GM12878 (cell line): ENCODE results near the gene RABEP2. TPM values are rescaled to one million over a fixed set of nuclear protein-coding genes. Genes with fewer than 3 reads are reported as not detected.

Experiments
- ATAC-seq: fragments of 200-7000 bp; cut with Tn5 transposase; 3 replicates; pipeline ENCODE4 v1.9.1; 2020; ENCODE audit warnings: mild to moderate bottlenecking, moderate library complexity
- BruUV-seq: library from RNA; stranded (reverse); fragments of 400-500 nt; replicated peaks from 2 replicates; lab custom pipeline; 2021; lab: Mats Ljungman, UMichigan
- CTCF ChIA-PET: fragments of 300-600 bp; sonication (Branson Sonifier 250); formaldehyde crosslinking; extraction: SDS; loops from one replicate; lab custom pipeline; 2021; ENCODE audit warnings: inconsistent platforms; lab: Yijun Ruan, JAX
- POLR2A ChIA-PET: fragments of 350-600 bp; formaldehyde crosslinking; extraction: SDS; loops from one replicate; lab custom pipeline; 2021; ENCODE audit warnings: inconsistent platforms; lab: Charles Lee
- RAD21 ChIA-PET: fragments of 300-600 bp; sonication (Branson Sonifier 250); formaldehyde crosslinking; loops from one replicate; lab custom pipeline; 2023; ENCODE audit warnings: antibody characterized with exemption; ENCODE audit not compliant: unreplicated experiment; lab: Charles Lee
- SMC1A ChIA-PET: fragments of 300-600 bp; sonication (Branson Sonifier 250); formaldehyde crosslinking; loops from one replicate; lab custom pipeline; 2023; ENCODE audit not compliant: unreplicated experiment, uncharacterized antibody; lab: Charles Lee
- DNase-seq: peaks from one replicate; pipeline ENCODE4 v3.0.0-alpha.2; 2011; ENCODE audit warnings: low read depth, low spot score
- FAIRE-seq: peaks from 3 replicates; lab custom pipeline; 2011; peaks lifted over from hg19 to GRCh38; lab: Jason Lieb, UNC
- H2AFZ ChIP-seq: 2 replicates; pipeline ENCODE4 v1.6.0; 2011; ENCODE audit warnings: low read depth, low read length, control low read depth; ENCODE audit not compliant: control insufficient read depth
- H3K27ac ChIP-seq: 2 replicates; pipeline ENCODE4 v1.5.1; 2011; ENCODE audit warnings: control low read depth; ENCODE audit not compliant: control insufficient read depth, insufficient read depth
- H3K27me3 ChIP-seq, 2 experiments: replicated peaks in 1 of 2; 2 replicates each; pipeline versions ENCODE4 v1.6.0 to v1.6.1; 2011; ENCODE audit warnings: low read length in 1 of 2; ENCODE audit not compliant: control insufficient read depth in 2 of 2, insufficient read depth in 2 of 2
- H3K36me3 ChIP-seq, 2 experiments: 2 replicates each; pipeline ENCODE4 v1.5.1; 2011; ENCODE audit warnings: low read length in 1 of 2; ENCODE audit not compliant: control insufficient read depth in 2 of 2, insufficient read depth in 2 of 2
- H3K4me1 ChIP-seq: 2 replicates; pipeline ENCODE4 v1.6.1; 2011; ENCODE audit warnings: mild to moderate bottlenecking, low read length, moderate library complexity, mixed read lengths; ENCODE audit not compliant: control insufficient read depth, insufficient read depth
- H3K4me2 ChIP-seq: 2 replicates; pipeline ENCODE4 v1.6.0; 2011; ENCODE audit warnings: control low read depth; ENCODE audit not compliant: control insufficient read depth, insufficient read depth
- H3K4me3 ChIP-seq: fragments of 200-600 bp; sonication (generic); 2 replicates; pipeline ENCODE4 v1.5.1; 2016
- H3K79me2 ChIP-seq: 2 replicates; pipeline ENCODE4 v1.6.0; 2011; ENCODE audit warnings: low read length; ENCODE audit not compliant: control insufficient read depth, insufficient read depth
- H3K9ac ChIP-seq: 2 replicates; pipeline ENCODE4 v1.8.0; 2011; ENCODE audit warnings: low read length, control low read depth, mixed read lengths; ENCODE audit not compliant: control insufficient read depth, insufficient read depth
- H3K9me3 ChIP-seq: replicated peaks from 3 replicates; pipeline ENCODE4 v1.5.1; 2011; ENCODE audit warnings: mild to moderate bottlenecking, low read length; ENCODE audit not compliant: control insufficient read depth, insufficient read depth
- H4K20me1 ChIP-seq: 2 replicates; pipeline ENCODE4 v1.6.0; 2011; ENCODE audit not compliant: control insufficient read depth, insufficient read depth
- CBFB ChIP-seq: IDR thresholded peaks from 2 replicates; pipeline ENCODE4 v1.6.1; 2016; ENCODE audit warnings: antibody characterized with exemption, low read depth
- CEBPB ChIP-seq, 2 experiments: fragments of 150-350 bp in 1 of 2; IDR thresholded peaks; 2 replicates each; pipeline ENCODE4 v1.6.1; 2012 to 2014; ENCODE audit warnings: low read depth in 2 of 2, low read length in 2 of 2, borderline replicate concordance in 1 of 2, inconsistent platforms in 1 of 2
- CREB1 ChIP-seq: IDR thresholded peaks from 2 replicates; pipeline ENCODE4 v1.6.1; 2012; ENCODE audit warnings: low read depth, mild to moderate bottlenecking, inconsistent platforms
- CREM ChIP-seq: IDR thresholded peaks from 2 replicates; pipeline ENCODE4 v1.6.1; 2014; ENCODE audit warnings: antibody characterized with exemption, low read depth
- JUNB ChIP-seq: IDR thresholded peaks from 2 replicates; pipeline ENCODE4 v1.6.1; 2016; ENCODE audit warnings: antibody characterized with exemption, mild to moderate bottlenecking
- NBN ChIP-seq: fragments of 450-650 bp; IDR thresholded peaks from 2 replicates; pipeline ENCODE4 v1.6.1; 2016
- NFYA ChIP-seq: IDR thresholded peaks from 2 replicates; pipeline ENCODE4 v1.6.1; 2011; ENCODE audit warnings: low read depth, mild to moderate bottlenecking, low read length, improper control_type of control experiment, borderline replicate concordance
- POU2F2 ChIP-seq: IDR thresholded peaks from 3 replicates; pipeline ENCODE4 v1.6.1; 2011; ENCODE audit warnings: low read depth, mild to moderate bottlenecking, low read length, borderline replicate concordance
- RAD21 ChIP-seq: IDR thresholded peaks from 2 replicates; pipeline ENCODE4 v1.6.1; 2011; ENCODE audit warnings: mild to moderate bottlenecking, low read depth, low read length, moderate library complexity; ENCODE audit not compliant: insufficient read depth
- RBBP5 ChIP-seq: fragments of 200-600 bp; sonication (generic); conservative IDR thresholded peaks from 2 replicates; pipeline ENCODE4 v1.6.1; 2016
- TAF1 ChIP-seq: IDR thresholded peaks from 2 replicates; pipeline ENCODE4 v1.6.1; 2011; ENCODE audit warnings: mild to moderate bottlenecking, low read depth, low read length, borderline replicate concordance
- TCF12 ChIP-seq: IDR thresholded peaks from 2 replicates; pipeline ENCODE4 v1.6.1; 2011; ENCODE audit warnings: low read depth, mild to moderate bottlenecking, low read length
- WRNIP1 ChIP-seq: IDR thresholded peaks from 2 replicates; pipeline ENCODE4 v1.6.1; 2011; ENCODE audit warnings: low read depth, low read length, improper control_type of control experiment, borderline replicate concordance
- WGBS: methylation state at CpG from one replicate; pipeline ENCODE4 v1.1.6; 2016; ENCODE audit warnings: low lambda C conversion rate; ENCODE audit not compliant: insufficient replicate concordance, insufficient coverage; ENCODE audit errors: missing lambda C conversion rate; 5-methylcytosine and 5-hydroxymethylcytosine counted together
- in situ Hi-C: fragments of 300-500 bp; cut with MboI; formaldehyde crosslinking; loops from 9 replicates; pipeline ENCODE4 v1.14.3; 2018; ENCODE audit warnings: mixed read lengths
- intact Hi-C: fragments of 100-400 bp; cut with micrococcal nuclease; formaldehyde crosslinking; loops from one replicate; pipeline ENCODE4 v1.14.2; 2022; ENCODE audit not compliant: unreplicated experiment
- polyA plus RNA-seq, 11 experiments: library from polyadenylated mRNA; depleted of rRNA in 4 of 11; unstranded in 6 of 11; stranded (reverse) in 5 of 11; fragments of >200 nt; fragmentation: Nextera tagmentation in 4 of 11; fragmentation: Illumina TruSeq in 1 of 11; extraction: Ambion mirVana in 4 of 11; extraction: Trizol in 1 of 11; gene quantifications; 1 replicate in 1 of 11; 2 replicates in 10 of 11; pipeline versions ENCODE4 v1.2.1 to v1.2.3, GENCODE V29; 2011 to 2016; ENCODE audit warnings: inconsistent platforms in 2 of 11, missing spikeins in 2 of 11, low read depth in 1 of 11
- total RNA-seq, 4 experiments: library from RNA; depleted of rRNA in 3 of 4; stranded (reverse); fragments of >200 nt in 3 of 4; fragmentation: Illumina TruSeq in 1 of 4; extraction: Trizol in 1 of 4; gene quantifications; 2 replicates each; pipeline versions ENCODE4 v1.2.1 to v1.2.3, GENCODE V29; 2013 to 2021
- TF ChIP-seq, protein P1 (sequence below): IDR thresholded peaks from 2 replicates; pipeline ENCODE4 v1.6.1; 2011; ENCODE audit warnings: low read depth, low read length, improper control_type of control experiment, borderline replicate concordance
- TF ChIP-seq, protein P2 (sequence below): fragments of 450-650 bp; conservative IDR thresholded peaks from 2 replicates; pipeline ENCODE4 v1.6.1; 2017; ENCODE audit warnings: mild to moderate bottlenecking, moderate library complexity
- TF ChIP-seq, protein P3 (sequence below): fragments of 450-650 bp; IDR thresholded peaks from 2 replicates; pipeline ENCODE4 v1.6.1; 2016; ENCODE audit warnings: mild to moderate bottlenecking
- TF ChIP-seq, protein P4 (sequence below): IDR thresholded peaks from 2 replicates; pipeline ENCODE4 v1.6.1; 2012; ENCODE audit warnings: low read depth, low read length, improper control_type of control experiment

RABEP2 gene
- total and polyA plus RNA-seq, 10 of the 15 experiments (the other 5 are each of a cell fraction or from before 2014, with no cell fraction given): 0.47 to 33.2 (median 18.6) TPM

DNA sequence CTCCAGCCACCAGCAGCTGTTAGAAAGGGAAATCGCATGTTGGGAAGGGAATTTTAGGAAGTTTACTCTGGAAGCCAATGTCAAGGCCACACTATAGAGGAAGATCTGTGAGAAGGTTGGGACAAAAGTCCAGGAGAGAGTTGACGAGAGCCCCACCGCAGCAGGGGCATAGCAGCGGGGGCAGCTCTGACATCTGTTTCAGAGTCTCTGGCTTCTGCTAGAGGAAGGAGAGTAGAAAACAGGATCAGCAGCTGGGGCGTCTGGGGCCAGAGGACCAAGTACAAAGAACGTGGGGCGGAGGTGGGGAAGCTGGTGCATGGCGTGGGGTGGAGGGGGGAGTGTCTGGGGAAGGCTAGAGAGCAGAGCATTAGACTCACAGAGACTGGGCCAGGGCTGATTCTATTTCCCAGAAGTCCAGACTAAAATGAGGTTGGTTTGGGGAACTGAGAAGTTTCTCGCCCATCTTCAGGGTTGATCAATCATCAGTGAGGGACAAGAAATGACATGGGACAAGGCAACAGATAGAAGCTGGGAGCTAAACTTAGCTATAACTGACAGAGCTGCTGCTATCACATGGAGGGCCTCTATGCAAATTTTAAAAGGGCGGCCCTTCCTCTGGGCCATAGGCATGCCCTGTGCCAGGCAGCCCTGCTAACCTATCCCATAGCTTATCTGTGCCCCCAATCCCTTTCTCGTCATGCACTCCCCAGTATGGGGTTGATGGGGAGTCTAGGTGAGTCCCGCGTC, 1.2 kb downstream of the RABEP2 start (continued):
- TF ChIP-seq, protein P1, sequence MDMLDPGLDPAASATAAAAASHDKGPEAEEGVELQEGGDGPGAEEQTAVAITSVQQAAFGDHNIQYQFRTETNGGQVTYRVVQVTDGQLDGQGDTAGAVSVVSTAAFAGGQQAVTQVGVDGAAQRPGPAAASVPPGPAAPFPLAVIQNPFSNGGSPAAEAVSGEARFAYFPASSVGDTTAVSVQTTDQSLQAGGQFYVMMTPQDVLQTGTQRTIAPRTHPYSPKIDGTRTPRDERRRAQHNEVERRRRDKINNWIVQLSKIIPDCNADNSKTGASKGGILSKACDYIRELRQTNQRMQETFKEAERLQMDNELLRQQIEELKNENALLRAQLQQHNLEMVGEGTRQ: peak; percentile 55; the same call in 1 of the 2 replicates
- TF ChIP-seq NFYA (no peak), NBN (peak; percentile 76), RAD21 (no peak)
- TF ChIP-seq, protein P2, sequence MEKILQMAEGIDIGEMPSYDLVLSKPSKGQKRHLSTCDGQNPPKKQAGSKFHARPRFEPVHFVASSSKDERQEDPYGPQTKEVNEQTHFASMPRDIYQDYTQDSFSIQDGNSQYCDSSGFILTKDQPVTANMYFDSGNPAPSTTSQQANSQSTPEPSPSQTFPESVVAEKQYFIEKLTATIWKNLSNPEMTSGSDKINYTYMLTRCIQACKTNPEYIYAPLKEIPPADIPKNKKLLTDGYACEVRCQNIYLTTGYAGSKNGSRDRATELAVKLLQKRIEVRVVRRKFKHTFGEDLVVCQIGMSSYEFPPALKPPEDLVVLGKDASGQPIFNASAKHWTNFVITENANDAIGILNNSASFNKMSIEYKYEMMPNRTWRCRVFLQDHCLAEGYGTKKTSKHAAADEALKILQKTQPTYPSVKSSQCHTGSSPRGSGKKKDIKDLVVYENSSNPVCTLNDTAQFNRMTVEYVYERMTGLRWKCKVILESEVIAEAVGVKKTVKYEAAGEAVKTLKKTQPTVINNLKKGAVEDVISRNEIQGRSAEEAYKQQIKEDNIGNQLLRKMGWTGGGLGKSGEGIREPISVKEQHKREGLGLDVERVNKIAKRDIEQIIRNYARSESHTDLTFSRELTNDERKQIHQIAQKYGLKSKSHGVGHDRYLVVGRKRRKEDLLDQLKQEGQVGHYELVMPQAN: no peak
- TF ChIP-seq, all 136 proteins: peak for 44

DNA sequence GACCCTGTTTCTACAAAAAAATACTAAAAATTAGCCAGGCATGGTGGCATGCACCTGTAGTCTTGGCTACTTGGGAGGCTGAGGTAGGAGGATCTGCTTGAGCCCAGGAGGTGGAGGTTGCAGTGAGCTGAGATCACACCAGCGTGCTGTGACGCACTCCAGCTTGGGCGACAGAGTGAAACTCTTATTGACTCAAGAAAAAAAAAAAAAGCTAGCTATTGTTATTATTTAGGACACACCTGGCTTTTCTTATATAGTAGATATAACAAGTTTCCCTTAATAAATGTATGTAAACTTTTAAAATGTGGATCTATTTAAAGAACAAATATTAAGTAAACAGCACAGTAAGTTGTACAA, 1.8 kb downstream of the RABEP2 start:
- no peak for ATAC-seq
- Histone ChIP-seq H3K4me2 (peak overlapping the region; percentile 73), H3K36me3 (peaks cover 5 to 6% of the 10 kb centered on the region in 2 experiments), H3K79me2 (no peaks in the 10 kb centered on the region), H4K20me1 (no peaks in the 10 kb centered on the region), H3K9me3 (no peaks in the 10 kb centered on the region), H3K27ac (peak overlapping the region; percentile 99), H3K4me1 (peaks cover 14% of the 10 kb centered on the region), H3K4me3 (peak overlapping the region; percentile 63), H3K9ac (peak overlapping the region; percentile 35), H2AFZ (no peak overlapping the region), H3K27me3 (no peaks in the 10 kb centered on the region)
- CTCF ChIA-PET: interaction anchor here (0.7 to 6.4 kb wide), 11 partner anchors 9 to 1142 kb away, joined by 3 to 76 read pairs (median 4); no protein-coding TSS in a partner anchor
- in situ Hi-C loops (no loop called here), intact Hi-C loops (loop anchor here (10.0 kb wide), 1 partner anchor 428 kb away; the partner anchor contains the start of genes APOBR and CLN3)
- 74% methylated on average over 3 of the region's 3 CpGs for WGBS
- POLR2A ChIA-PET: interaction anchor here (0.5 to 5.1 kb wide), 12 partner anchors 10 to 108 kb away, joined by 3 to 39 read pairs (median 6); partner anchors contain the start of genes ATP2A1, ATXN2L, CD19 and NFATC2IP
- SMC1A ChIA-PET: interaction anchor here (1.1 to 5.8 kb wide), 14 partner anchors 9 to 77 kb away, joined by 3 to 58 read pairs (median 8); partner anchors contain the start of genes CD19, NFATC2IP, SH2B1 and TUFM
- no peak for FAIRE-seq
- RAD21 ChIA-PET: interaction anchor here (0.9 to 2.5 kb wide), 13 partner anchors 10 to 101 kb away, joined by 3 to 32 read pairs (median 7); partner anchors contain the start of genes ATXN2L, CD19, NFATC2IP and SH2B1
- no peak for DNase-seq
- no TSS peak for BruUV-seq
- TF ChIP-seq JUNB: no peak
- TF ChIP-seq CREM: peak; percentile 38; the same call in 1 of the 2 replicates
- TF ChIP-seq CEBPB (IDR thresholded peaks at IDR 0.05; ENCODE audit: borderline replicate concordance in 1 of 2, low read depth in 2 of 2, low read length in 2 of 2): no peak
- TF ChIP-seq TCF12: no peak
- no peak for TF ChIP-seq POU2F2
- TF ChIP-seq WRNIP1: no peak
- TF ChIP-seq CREB1: peak; percentile 79
- no peak for TF ChIP-seq RBBP5
- TF ChIP-seq TAF1: no peak
- TF ChIP-seq, protein P3, sequence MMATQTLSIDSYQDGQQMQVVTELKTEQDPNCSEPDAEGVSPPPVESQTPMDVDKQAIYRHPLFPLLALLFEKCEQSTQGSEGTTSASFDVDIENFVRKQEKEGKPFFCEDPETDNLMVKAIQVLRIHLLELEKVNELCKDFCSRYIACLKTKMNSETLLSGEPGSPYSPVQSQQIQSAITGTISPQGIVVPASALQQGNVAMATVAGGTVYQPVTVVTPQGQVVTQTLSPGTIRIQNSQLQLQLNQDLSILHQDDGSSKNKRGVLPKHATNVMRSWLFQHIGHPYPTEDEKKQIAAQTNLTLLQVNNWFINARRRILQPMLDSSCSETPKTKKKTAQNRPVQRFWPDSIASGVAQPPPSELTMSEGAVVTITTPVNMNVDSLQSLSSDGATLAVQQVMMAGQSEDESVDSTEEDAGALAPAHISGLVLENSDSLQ: no peak
- TF ChIP-seq, protein P4, sequence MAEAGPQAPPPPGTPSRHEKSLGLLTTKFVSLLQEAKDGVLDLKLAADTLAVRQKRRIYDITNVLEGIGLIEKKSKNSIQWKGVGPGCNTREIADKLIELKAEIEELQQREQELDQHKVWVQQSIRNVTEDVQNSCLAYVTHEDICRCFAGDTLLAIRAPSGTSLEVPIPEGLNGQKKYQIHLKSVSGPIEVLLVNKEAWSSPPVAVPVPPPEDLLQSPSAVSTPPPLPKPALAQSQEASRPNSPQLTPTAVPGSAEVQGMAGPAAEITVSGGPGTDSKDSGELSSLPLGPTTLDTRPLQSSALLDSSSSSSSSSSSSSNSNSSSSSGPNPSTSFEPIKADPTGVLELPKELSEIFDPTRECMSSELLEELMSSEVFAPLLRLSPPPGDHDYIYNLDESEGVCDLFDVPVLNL: no peak
- no peak for TF ChIP-seq CBFB
